SU-DHL-6 (cell line): Measurements from ENCODE around the gene NHP2.

Source experiments
- H2AFZ ChIP-seq: fragments of 200-600 bp; sonication (generic); 2 replicates; pipeline ENCODE4 v1.6.1; 2014; ENCODE audit warnings: low read depth, mild to moderate bottlenecking, moderate library complexity, mixed read lengths, antibody characterized with exemption, low read length; ENCODE audit not compliant: severe bottlenecking
- H3F3A ChIP-seq: fragments of 200-600 bp; shearing (Covaris generic); 2 replicates; pipeline ENCODE4 v1.6.0; 2016; ENCODE audit warnings: antibody characterized with exemption, mild to moderate bottlenecking; ENCODE audit not compliant: insufficient read depth
- H3K27ac ChIP-seq: fragments of 200-600 bp; sonication (generic); 2 replicates; pipeline ENCODE4 v1.5.1; 2016; ENCODE audit warnings: low read depth, mild to moderate bottlenecking, low read length, moderate library complexity, mixed read lengths
- H3K27me3 ChIP-seq: fragments of 200-600 bp; sonication (generic), shearing (Covaris generic); 2 replicates; pipeline ENCODE4 v1.6.0; 2014; ENCODE audit warnings: mild to moderate bottlenecking, low read length
- H3K36me3 ChIP-seq: fragments of 200-600 bp; sonication (generic); 2 replicates; pipeline ENCODE4 v1.6.1; 2014; ENCODE audit warnings: mild to moderate bottlenecking, low read length, mixed read lengths
- H3K4me2 ChIP-seq: fragments of 300-600, 200-600 bp; shearing (Covaris generic), sonication (generic); 2 replicates; pipeline ENCODE4 v1.6.0; 2014; ENCODE audit warnings: low read length, low read depth, mild to moderate bottlenecking; ENCODE audit not compliant: poor library complexity, severe bottlenecking
- H3K4me3 ChIP-seq: fragments of 200-600 bp; sonication (generic); 2 replicates; pipeline ENCODE4 v1.5.1; 2014; ENCODE audit warnings: antibody characterized with exemption, low read length, mild to moderate bottlenecking, mixed read lengths; ENCODE audit not compliant: insufficient read depth, poor library complexity, severe bottlenecking
- H3K79me2 ChIP-seq: fragments of 200-600 bp; sonication (generic); 2 replicates; pipeline ENCODE4 v1.6.1; 2014; ENCODE audit warnings: mild to moderate bottlenecking, low read length, moderate library complexity; ENCODE audit not compliant: insufficient read depth
- H3K9ac ChIP-seq: fragments of 200-600 bp; sonication (generic); 2 replicates; pipeline ENCODE4 v1.7.0; 2014; ENCODE audit warnings: mild to moderate bottlenecking, low read length
- H3K9me2 ChIP-seq: fragments of 200-600 bp; sonication (generic); replicated peaks from 2 replicates; pipeline ENCODE4 v1.6.1; 2014; ENCODE audit warnings: low read length; ENCODE audit not compliant: insufficient read depth
- H3K9me3 ChIP-seq: fragments of 200-600 bp; sonication (generic); 2 replicates; pipeline ENCODE4 v1.6.1; 2014; ENCODE audit warnings: low read length, mixed read lengths; ENCODE audit not compliant: insufficient read depth
- H4K20me1 ChIP-seq: fragments of 200-600 bp; sonication (generic); 2 replicates; pipeline ENCODE4 v1.6.1; 2014; ENCODE audit warnings: low read depth, mild to moderate bottlenecking, antibody characterized with exemption, low read length, moderate library complexity, mixed read lengths
- EZH2phosphoT487 ChIP-seq: fragments of 200-600 bp; sonication (generic), shearing (Covaris generic); conservative IDR thresholded peaks from 2 replicates; pipeline ENCODE4 v1.6.1; 2018; ENCODE audit warnings: mild to moderate bottlenecking, antibody characterized with exemption, low read length, moderate library complexity, mixed read lengths
- TF ChIP-seq, protein P1 (sequence below): fragments of 200-600 bp; sonication (generic); IDR thresholded peaks from one replicate; pipeline ENCODE4 v1.5.1; 2017; ENCODE audit warnings: antibody characterized with exemption, mild to moderate bottlenecking, low read length, moderate library complexity; ENCODE audit not compliant: insufficient read depth, poor library complexity, severe bottlenecking

Gene NHP2

DNA sequence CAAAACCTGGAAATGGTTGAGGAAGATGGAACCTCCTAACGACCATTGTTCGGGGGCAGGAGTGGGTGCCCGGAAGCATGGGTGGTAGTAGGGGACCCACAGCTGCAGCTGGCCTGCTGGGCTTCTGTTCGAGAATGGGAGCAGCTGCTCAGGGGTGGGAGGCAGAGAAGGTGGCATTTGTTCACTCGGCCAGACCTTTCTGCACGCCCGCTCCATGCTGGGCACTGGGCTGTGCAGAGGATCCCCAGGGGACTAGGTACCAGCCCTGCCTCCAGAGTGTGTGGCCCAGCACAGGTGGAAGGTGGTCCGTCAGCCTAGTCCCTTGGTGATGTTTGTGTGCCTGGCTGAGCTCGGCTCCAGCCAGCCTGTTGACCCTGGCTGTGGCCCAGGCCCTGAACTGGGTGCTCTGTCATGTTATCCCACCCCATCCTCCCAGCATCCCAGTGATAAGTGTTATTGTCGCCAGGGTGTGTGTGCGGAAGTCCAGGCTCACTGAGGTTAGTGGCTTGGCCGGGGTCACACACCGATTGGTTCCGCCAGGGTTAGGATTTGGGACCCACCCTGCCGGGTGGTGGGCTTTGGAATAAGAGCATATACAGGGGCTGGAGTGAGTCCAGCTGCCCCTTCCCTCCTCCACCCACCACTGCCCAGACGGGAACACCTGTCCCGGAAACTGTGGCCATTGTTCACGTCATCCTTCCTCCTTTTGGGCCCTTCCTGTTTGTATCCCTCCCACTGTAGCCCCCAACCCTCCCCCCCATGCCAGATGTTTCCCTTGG lies 35.6 kb downstream of the NHP2 start:
- no peaks in the 10 kb centered on the region for H3K9me3 ChIP-seq
- H3K9me2 ChIP-seq, result no peaks in the 10 kb centered on the region
- peaks cover 44% of the 10 kb centered on the region for H3K79me2 ChIP-seq
- no peaks in the 10 kb centered on the region for H3K27me3 ChIP-seq
- peaks cover 61% of the 10 kb centered on the region for H3F3A ChIP-seq
- no peaks in the 10 kb centered on the region for H3K36me3 ChIP-seq
- peak overlapping the region; percentile 37 for H3K4me3 ChIP-seq
- H4K20me1 ChIP-seq, result no peaks in the 10 kb centered on the region
- peak overlapping the region; percentile 94 for H3K27ac ChIP-seq
- H3K9ac ChIP-seq, result peak overlapping the region; percentile 91
- H3K4me2 ChIP-seq, result peak overlapping the region; percentile 78
- no peak overlapping the region for H2AFZ ChIP-seq
- TF ChIP-seq, protein P1, sequence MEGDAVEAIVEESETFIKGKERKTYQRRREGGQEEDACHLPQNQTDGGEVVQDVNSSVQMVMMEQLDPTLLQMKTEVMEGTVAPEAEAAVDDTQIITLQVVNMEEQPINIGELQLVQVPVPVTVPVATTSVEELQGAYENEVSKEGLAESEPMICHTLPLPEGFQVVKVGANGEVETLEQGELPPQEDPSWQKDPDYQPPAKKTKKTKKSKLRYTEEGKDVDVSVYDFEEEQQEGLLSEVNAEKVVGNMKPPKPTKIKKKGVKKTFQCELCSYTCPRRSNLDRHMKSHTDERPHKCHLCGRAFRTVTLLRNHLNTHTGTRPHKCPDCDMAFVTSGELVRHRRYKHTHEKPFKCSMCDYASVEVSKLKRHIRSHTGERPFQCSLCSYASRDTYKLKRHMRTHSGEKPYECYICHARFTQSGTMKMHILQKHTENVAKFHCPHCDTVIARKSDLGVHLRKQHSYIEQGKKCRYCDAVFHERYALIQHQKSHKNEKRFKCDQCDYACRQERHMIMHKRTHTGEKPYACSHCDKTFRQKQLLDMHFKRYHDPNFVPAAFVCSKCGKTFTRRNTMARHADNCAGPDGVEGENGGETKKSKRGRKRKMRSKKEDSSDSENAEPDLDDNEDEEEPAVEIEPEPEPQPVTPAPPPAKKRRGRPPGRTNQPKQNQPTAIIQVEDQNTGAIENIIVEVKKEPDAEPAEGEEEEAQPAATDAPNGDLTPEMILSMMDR, result no peak
- no peak for TF ChIP-seq EZH2phosphoT487

DNA sequence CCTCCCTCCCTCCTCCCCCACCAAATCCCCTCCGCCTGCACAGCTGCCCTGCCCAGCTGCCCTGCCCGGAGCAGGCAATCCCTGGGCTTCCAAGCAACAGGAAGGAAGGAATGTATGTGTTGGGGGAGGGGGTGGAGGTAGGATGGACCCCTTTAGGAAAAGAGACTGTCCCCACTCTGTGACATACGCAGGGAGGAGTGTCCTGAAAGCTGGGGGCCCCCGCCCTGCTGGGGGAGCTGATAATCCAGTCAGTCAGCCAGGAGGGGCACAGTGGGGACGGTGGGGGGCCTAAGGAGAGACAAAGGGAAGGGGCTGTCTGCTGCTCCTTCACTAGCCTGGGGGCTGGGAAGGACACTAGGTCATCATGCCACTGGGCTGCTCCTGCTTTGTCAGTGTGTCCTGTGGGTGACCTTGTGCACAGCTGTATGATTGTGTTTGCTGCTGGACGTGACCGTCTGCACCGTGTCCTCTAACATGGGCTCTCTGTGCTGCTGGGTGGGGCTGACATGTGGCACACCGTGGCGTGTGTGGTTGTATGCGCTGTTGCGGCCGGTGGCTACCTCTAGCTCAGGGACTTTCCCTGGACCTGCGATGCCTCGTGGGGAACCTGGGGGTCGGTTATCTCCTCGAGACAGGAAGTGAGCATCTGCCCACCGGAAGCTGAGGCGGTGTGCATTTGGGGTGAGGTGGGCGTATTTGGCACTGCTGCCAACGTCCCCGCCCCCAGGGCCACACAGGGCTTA lies 37.4 kb downstream of the NHP2 start:
- TF ChIP-seq, protein P1, result no peak
- TF ChIP-seq EZH2phosphoT487, result no peak
- H3K27me3 ChIP-seq, result no peaks in the 10 kb centered on the region
- no peaks in the 10 kb centered on the region for H3K9me2 ChIP-seq
- H3K27ac ChIP-seq, result peak overlapping the region; percentile 94
- H3K9me3 ChIP-seq, result no peaks in the 10 kb centered on the region
- H3K9ac ChIP-seq, result peak overlapping the region; percentile 91
- H3K79me2 ChIP-seq, result peaks cover 44% of the 10 kb centered on the region
- H2AFZ ChIP-seq, result no peak overlapping the region
- H4K20me1 ChIP-seq, result no peaks in the 10 kb centered on the region
- H3F3A ChIP-seq, result peaks cover 75% of the 10 kb centered on the region
- peak overlapping the region; percentile 78 for H3K4me2 ChIP-seq
- no peaks in the 10 kb centered on the region for H3K36me3 ChIP-seq
- peak overlapping the region; percentile 65 for H3K4me3 ChIP-seq

DNA sequence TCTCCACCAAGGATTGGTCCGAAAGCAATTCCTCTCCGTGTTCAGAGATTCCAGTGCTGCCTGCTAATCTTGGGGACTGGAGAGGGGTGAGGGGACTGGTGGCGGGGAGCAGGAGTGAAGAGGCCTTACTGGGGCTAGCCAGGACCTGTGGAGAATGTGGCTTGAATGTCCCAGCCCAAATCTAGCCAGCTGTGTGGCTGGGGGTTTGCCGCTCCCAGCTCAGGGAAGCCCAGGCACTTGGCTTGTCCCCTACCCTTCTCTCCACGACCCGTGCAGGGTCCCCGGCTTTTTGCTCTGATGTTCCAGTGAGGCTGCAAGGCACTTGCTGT lies 37.9 kb downstream of the NHP2 start:
- H3K4me2 ChIP-seq, result peak overlapping the region; percentile 78
- H3F3A ChIP-seq, result peaks cover 75% of the 10 kb centered on the region
- H4K20me1 ChIP-seq, result no peaks in the 10 kb centered on the region
- H3K4me3 ChIP-seq, result peak overlapping the region; percentile 65
- no peak overlapping the region for H2AFZ ChIP-seq
- H3K9me3 ChIP-seq, result no peaks in the 10 kb centered on the region
- H3K36me3 ChIP-seq, result no peaks in the 10 kb centered on the region
- H3K9me2 ChIP-seq, result no peaks in the 10 kb centered on the region
- H3K9ac ChIP-seq, result peak overlapping the region; percentile 91
- H3K79me2 ChIP-seq, result peaks cover 44% of the 10 kb centered on the region
- TF ChIP-seq, protein P1, result no peak
- TF ChIP-seq EZH2phosphoT487, result no peak
- H3K27ac ChIP-seq, result peak overlapping the region; percentile 94
- H3K27me3 ChIP-seq, result no peaks in the 10 kb centered on the region
